Measurements from ENCODE around the gene FGF22.
"Not testable (repeated sequence)": the region's sequence is repeated elsewhere in the genome, so short reads cannot be mapped to it uniquely, and the experiment has no call there.

FGF22 gene

DNA sequence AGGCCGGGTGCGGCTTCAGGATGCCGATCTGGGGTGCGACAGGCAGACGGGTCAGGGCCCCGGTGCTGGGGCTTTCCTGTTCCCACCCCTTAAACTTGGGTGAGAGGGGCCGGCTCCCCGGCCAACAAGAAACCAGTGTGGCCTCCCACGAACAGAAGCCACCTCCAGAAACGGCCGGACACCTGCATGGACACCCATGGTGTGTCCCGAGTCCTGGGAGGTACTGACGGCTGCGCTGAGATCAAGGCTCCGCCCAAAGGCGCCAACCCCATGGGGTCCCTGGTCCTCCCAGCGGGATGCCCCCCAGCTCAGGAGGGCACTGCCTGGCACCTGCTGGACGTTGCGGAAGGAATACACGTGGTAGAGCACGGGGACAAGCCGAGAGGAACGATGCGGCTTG is 17.9 kb upstream of the FGF22 start:
- DNase-seq (ENCODE audit: low read depth in 2 of 2): no peak

DNA sequence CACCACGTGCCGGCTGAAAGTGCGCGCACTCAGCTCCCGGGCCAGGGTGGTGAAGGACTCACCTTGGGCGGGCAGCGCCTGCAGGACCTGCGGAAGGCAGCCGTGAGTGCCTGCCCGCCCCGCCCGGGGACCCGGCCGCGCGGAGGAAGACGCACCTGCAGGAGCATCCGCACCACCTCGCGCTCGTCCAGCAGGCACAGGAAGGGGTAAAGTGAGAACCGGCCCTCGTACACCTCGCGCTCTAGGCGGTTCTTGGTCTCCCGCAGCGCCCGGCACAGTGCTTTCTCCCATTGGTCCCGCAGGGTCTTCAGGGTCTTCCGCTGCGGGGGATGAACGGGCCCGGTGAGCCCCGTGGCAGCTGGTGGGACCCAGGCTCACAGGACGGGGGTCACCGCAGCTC is 17.0 kb upstream of the FGF22 start:
- DNase-seq (ENCODE audit: low read depth in 2 of 2): no peak

DNA sequence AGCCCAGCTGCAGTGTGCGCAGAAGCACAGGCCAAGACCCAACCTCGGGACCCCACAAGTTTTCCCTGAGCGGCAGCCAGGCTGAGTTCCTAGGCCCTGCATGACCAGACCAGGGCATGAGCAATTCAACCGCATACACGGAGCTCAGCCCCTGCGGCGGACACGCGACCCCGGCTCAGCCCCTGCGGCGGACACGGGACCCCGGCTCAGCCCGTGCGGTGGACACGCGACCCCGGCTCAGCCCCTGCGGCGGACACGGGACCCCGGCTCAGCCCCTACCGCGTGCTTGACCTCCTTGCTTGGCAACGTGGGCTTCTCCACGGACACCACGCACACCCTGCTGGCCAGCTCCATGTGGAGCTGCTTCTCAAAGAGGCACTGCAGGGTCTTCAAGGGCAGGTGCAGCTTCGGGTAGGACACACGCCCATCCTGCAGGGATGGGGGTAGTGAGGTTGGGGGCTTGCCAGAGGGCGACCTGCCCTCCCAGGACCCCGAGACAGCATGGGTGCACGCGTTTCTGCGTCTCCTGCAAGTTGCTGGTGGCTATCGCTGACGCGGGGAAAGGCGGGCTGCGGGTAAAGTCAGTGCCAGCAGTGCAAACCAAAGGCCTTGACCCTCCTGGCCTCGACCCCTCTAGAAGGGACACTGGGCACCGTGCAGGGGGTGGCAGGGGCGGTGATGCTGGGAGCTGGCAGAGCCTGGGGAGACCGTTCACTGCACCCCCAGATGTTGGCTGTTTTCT is 16.3 kb upstream of the FGF22 start:
- no peak for DNase-seq (ENCODE audit: low read depth in 2 of 2)

DNA sequence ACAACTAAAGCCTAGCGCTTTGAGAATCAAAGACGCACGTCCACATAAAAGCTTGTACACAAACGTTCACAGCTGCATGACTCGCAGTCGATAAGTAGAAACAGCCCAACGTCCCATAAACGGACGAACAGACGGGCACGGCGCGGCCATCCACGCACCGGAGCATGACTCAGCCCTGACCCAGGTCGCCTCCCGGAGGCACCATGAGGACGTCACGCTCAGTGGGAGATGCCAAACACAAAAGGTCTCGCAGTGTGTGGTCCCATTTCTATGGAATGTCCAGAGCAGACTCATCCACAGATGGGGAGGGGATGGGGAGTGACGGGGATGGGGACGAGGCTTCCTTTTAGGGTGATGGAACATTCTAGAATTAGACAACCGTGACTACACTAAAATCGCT is 15.7 kb upstream of the FGF22 start:
- DNase-seq (ENCODE audit: low read depth in 2 of 2): no peak

DNA sequence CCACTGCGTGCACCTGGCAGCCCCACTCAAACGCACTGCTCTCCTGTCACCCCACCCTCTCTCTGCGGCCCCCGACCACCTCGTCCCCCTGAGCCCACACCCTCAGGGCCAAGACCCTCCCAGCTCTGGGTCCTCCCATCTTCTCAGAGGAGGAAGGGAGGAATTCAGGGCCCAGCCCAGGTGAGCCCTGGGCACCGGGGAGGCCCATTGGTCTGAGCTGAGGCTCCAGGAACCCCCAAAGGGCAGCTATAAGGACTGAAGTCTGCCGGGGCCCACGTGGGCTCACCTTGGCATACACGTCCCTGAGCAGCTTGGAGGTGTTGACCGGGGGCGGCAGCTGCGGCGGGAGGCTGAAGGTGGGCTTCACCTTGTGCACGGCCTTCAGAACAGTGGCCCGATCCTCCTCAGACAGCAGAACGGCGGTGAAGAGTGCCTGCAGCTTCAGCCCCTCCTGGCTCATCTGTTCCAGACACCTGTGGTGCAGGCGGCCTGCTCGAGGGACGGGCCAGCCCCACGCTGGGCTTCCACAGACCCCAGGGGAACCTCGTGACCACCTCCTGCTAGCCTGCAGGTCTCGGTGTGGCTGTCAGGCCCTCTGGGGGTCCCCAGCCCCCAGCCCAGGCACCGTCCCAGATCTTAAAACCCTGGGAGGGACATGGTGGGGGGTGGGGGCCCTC is 15.1 kb upstream of the FGF22 start:
- no peak for DNase-seq (ENCODE audit: low read depth in 2 of 2)

DNA sequence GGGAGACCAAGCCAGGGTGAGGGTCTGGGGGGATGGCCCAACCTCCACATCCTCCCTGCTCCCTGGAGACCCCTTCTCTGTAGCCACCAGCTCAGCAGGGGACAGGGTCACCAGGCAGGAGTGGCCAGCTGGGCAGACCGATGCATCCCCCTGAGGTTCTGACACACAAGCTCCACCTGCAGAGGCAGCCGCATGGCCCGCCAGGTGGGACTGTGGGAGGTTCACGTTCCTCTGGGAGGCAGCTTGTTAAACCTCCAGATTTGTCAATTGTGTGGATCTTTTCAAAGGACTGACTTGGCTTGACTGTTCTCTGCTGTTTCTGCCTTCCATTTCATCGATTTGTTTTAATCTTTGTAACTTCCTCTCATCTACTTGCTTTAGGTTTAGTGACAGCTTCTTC is 14.4 kb upstream of the FGF22 start:
- no peak for DNase-seq (ENCODE audit: low read depth in 2 of 2)

DNA sequence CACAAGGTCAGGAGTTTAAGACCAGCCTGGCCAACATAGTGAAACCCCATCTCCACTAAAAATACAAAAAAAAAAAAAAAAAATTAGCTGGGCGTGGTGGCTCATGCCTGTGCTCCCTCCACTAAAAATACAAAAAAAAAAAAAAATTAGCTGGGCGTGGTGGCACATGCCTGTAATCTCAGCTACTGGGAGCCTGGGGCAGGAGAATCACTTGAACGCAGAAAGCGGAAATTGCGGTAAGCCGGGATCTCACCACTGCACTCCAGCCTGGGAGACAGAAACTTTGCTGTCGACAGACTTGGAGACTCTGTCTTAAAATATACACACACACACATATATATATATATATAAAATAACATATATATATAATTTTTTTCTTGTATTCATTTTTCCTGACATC is 13.1 kb upstream of the FGF22 start:
- DNase-seq (ENCODE audit: low read depth in 2 of 2): not testable (repeated sequence)

DNA sequence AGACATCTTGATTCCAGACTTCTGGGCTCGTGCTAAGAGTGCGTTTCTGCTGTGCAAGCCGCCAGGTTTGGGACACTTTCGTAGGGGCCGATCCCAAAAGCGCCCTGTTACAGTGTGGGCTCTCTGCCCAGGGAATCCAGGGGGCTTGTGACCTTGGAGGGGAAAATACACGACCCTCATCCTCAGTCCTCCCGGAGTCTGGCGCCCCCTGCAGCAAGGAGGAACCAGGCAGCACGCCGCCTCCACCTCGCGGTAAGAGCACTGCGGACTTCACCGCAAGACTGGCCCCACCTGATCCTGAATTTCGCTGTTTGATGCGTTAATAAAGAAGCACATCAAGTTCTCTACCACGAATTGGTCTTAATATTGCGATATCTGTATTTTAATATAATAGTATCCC is 11.5 kb upstream of the FGF22 start:
- DNase-seq (ENCODE audit: low read depth in 2 of 2): no peak

DNA sequence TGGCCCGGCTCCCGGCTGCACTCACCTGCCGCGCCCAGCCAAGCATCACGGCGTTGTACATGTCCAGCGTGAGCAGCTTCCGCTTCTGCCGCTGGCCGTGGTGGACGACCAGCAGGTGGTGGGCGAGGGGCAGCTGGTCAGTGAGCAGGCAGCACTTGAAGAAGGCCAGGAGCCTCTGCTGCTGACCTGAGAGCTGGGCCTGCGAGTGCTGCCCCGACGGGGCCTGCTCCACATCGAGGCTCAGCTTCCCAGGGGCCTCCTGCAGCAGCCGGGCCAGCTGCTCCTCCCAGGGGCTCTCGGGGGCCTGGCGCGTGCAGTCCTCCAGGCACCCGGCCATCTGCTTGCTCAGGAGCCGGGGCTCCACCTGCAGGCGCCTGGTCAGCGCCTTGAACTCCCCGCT is 10.2 kb upstream of the FGF22 start:
- not testable (repeated sequence) for DNase-seq (ENCODE audit: low read depth in 2 of 2)

DNA sequence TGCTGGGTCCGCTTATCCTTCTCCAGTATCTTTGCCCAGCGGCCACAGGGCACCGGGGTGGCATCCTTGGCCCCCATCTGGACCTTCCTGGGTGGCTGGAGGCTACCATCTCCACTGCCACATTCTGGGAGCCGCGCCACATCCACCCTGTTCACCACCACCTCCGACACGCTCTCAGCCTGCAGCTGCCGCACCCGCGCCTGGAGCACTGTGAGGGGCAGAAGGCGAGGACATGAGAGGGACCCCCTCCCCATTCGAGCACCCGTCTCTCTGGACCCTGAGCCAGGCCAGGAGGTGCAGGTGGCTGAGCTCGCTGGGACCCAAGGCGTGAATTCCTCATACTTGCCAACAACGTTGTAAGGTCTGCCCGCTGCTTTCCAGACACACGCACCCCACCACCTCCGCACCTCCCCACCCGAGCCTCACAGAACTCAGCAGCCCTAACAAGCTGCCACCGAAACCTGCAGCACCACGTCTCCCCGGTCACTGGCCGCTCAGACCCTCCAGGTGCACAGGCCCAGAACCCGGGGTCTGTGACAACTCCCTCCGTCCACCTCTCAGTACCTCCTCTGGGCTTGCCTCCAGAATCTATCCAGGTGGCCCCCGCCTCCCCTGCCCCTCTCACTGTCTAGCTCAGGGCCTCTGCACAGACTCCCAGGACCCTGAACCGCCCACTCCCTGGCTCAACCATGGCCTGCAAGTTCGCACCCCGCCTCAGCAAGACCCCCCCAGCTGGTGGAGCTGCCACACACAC is 9.5 kb upstream of the FGF22 start:
- DNase-seq (ENCODE audit: low read depth in 2 of 2): no peak

DNA sequence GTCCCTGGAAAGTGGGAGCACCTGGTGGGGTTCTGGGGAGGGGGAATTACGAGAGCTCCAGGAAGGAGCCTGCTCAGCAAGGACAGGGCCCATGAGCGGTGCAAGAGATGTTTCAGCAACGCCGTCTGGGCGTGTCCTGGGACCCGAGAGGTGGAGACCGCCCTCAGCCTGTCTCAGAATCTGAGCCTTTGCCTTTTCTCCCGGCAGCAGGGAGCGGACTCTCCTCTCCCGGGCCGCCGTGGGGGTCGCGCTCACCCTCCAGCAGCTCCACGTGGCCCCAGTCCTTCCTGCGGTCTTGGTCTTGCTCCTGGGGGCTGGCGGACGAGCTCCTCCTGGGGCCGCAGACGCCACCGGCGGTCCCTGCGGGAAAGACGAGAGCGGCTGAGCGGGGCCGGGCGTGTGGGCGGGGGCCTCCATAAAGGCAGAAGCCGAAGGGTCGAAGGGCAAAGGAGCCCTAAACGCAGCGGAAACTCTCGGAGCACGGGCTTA is 7.1 kb upstream of the FGF22 start:
- DNase-seq (ENCODE audit: low read depth in 2 of 2): no peak

DNA sequence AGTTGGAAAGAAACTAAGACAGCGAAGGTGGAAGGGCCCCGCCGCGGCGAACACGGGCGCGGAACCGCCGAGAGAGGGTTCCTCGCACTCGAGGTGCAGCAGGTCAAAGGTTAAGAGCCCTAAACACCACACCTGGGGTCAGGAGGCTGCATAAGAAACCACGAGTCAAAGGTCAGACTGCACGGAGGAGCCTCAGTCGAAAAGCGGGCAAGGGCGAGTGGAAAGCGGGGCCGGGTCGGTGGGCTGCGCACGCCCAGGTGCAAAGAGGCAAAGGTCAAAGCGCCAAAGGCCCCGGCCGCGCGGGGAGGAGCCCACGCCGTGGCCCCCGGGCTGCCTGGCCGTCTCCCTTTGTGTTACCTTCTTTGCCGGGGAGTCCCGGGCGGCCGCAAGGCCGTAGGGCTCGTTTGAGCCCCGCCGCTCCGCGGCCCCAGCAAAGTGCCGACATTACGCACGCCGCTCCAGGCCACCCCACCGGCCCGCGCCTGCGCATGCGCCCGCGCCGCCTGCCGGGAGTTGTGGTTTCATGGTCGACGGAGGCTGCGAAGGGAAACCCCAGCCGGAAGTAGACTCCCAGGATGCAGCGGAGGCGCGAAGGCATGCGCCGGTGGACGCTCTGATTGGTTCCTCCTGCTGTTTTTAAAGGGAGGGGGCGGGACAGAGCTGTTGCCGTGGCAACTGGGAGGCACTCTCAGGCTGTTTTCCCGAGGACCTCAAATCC is 6.5 kb upstream of the FGF22 start, which contains the start of gene POLRMT:
Gene POLRMT (minus strand): TSS at position 470 of the 718 bp plus-strand sequence. CDS start 25 bp downstream, at position 445.
- DNase-seq (ENCODE audit: low read depth in 2 of 2): peak; percentile 93 to 95

DNA sequence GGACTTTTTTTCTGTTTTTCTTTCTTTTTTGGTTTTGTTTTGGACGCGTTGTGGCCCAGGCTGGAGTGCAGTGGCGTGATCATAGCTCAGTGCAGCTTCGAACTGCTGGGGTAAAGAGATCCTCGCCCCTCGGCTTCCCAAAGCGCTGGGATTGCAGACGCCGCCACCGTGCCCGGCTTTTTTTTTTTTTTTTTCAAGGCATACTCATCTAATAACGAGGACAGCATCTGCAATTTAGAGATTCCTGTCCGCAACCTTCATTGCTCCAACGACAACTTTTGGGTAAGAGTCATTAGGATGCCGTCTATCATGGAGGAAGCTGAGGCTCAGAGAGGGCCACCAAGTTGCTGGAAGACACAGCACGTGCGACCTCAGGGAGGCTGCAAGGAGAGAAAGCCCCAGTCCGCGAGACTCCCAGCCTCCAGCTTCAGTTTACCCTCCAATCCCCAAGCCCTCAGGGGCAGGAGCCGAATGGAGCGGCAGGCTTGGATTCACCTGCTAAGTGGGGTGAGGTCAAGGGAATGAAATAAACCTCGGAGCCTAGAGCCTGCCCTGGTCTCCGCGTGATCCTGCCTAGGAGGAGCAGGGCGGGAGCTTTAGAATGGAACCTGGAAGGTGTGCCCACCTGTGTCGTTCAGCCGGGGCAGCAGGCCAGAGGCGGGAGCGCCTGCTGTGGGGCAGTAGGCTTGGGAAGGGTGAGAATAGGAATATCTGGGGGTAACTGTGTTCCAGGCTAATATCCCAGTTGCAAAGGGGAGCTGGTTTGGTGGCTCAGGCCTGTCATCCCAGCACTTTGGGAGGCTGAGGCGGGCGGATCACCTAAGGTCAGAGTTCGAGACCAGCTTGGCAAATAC is 5.7 kb upstream of the FGF22 start:
- no peak for DNase-seq (ENCODE audit: low read depth in 2 of 2)

DNA sequence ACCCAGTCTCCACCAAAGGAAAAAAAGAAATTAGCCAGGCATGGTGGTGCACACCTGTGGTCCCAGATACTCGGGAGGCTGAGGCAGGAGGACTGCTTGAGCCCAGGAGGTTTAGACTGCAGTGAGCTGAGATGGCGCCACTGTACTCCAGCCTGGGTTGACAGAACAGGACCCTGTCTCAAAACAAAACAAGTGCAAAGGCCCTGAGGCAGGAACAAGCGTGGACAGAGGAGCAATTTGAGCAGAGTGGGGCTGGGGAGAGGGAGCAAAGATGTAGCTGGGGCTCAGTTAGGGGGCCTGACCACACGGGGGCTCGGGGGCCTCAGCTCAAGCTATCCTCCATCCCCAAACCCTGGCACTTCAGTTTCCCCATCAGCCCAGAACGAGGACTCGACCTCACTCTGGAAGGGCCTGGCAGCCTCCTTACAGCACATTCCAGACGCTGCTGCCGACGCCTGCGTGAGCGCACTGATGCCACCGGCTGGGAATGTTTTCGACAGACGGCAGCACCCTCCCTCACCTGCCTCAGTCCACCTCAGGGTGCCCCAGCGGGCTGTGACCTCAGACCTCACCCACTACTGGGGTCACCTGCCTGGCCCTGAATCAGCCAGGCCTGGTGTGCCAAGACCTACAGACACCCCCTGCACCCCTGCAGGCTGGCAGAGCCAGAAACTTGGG is 4.6 kb upstream of the FGF22 start:
- no peak for DNase-seq (ENCODE audit: low read depth in 2 of 2)

DNA sequence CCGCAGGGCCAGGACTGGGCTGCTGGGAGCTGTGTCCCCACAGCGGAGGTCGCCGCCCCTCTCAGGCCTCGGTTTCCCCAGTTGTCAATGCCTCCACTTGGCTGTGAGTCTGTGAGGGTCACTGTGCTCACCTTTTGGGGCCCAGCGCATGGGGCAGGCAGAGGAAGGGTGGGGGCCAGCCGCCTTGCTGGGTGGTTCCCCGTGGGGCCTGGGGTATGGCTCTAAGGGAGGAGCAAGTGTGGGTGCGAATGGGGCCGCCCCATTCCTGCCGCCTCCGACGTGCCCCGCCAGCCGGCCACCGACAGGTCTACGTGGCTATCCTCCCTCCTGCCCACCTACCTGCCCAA is 800 bp upstream of the FGF22 start:
- no peak for DNase-seq (ENCODE audit: low read depth in 2 of 2)

DNA sequence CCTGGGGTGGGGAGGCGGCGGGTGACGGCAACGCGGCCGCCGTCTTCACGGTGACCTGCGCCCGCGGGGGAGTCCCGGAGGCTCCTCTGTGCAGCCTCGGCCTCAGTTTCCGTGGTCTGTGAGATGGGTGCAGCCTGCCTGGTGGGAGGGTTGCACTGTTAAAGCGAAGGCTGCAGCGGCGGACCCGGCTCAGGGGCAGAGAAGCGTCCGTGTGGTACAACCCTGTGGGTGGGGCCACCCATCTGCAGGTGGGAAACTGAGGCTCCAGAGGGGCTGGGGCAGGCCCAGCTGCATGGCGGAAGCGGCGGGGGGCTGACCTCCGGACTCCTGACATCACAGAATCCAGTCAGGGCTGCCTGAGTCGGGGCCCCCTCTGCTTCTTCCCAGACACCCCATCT is 481 bp downstream of the FGF22 start:
- no peak for DNase-seq (ENCODE audit: low read depth in 2 of 2)

DNA sequence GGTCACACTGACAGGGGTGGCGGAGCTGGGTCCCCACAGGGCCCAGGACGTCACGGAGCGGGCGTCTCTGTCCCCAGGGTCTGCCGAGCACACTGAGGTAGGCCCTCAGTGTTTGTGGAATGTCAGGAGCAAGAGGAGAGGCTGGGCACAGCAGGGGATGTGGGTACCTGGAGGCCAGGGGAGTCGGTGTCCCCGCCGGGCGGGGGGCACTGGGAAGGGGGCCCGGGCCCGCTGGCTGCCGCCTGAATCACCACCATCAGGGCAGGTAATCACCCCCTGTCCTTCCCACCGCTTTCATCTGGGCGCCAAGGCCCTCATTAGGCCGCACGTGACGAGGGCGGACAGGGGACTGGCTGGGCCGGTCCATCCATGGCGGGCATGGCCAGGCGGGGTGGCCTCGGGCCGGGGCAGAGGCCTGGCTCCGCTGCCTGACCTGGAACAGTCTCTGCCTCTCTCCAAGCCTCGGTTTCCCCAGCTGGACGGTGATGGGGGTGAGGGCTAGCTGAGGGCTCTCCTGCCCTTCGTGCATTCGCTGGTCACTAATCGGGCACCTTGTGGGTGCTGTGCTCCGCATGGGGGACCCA is 1.0 kb downstream of the FGF22 start:
- DNase-seq (ENCODE audit: low read depth in 2 of 2): no peak

DNA sequence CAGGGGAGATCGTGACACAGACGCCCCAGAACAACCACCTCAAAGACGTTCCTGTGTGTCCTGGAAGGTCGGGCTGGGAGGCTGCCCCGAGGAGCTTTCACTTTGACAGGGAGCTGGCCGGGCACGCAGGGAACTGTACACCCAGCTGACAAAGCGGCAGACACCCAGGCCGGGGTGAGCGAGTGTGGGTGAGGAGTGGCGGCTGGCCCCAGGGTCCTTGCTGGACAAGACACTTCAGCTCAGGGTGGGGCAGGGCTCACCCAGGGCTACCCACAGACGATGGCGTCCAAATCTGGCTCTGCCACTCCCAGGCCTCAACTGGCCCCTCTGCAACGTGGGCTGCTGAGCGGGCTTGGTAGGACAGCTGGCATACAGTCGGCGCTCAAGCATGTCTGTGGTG is 2.0 kb downstream of the FGF22 start:
- DNase-seq (ENCODE audit: low read depth in 2 of 2): no peak

DNA sequence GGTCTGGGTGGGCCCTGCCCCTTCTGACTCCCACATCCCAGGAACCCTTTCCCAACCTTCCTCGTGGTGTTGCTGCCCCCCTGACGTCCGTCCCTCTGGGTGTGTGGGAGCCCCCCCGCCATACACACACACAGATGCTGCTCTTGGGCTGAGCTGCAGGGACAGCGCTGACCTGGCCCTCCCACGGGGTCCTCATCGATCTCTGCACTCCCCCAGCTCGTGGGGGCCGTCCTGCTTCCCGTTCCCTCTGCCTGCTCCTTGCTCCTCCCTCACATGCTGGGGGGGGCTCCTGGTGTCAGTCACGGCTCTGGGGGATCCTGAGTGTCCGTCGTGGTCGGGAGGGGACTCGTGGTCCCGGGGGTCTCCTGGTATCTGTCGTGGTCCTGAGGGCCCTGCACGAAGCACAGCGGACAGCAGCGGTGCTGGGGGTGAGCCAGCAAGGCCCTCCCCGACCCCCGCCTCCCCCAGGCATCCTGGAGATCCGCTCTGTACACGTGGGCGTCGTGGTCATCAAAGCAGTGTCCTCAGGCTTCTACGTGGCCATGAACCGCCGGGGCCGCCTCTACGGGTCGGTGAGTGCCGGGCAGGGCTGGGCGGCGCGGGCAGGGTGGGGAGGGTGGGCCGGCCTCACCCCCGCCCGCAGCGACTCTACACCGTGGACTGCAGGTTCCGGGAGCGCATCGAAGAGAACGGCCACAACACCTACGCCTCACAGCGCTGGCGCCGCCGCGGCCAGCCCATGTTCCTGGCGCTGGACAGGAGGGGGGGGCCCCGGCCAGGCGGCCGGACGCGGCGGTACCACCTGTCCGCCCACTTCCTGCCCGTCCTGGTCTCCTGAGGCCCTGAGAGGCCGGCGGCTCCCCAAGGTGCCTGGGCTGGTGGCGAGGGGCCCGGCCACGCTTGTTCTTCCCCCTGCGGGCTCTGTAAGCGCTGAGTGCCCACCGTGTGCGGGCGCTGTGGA is 3.4 kb downstream of the FGF22 start:
- DNase-seq (ENCODE audit: low read depth in 2 of 2): no peak
